BLaER1 treated with 17β-estradiol and CSF1 and Interleukin-3, amounts not matched to agents 10 nM and 100 nM (cell line): Measurements from ENCODE around the gene ZNF335.
"Not testable (repeated sequence)": the region's sequence is repeated elsewhere in the genome, so short reads cannot be mapped to it uniquely, and the experiment has no call there.

ENCODE experiments used
- H3K27ac ChIP-seq, 11 experiments: shearing (Covaris generic); formaldehyde crosslinking; 2 replicates each; pipeline ENCODE4 v1.8.1; 2022
- H3K27me3 ChIP-seq, 11 experiments: shearing (Covaris generic); formaldehyde crosslinking; 2 replicates each; pipeline ENCODE4 v1.8.1; 2022
- H3K36me3 ChIP-seq, 11 experiments: shearing (Covaris generic); formaldehyde crosslinking; 2 replicates each; pipeline ENCODE4 v1.8.1; 2022
- H3K4me1 ChIP-seq, 10 experiments: shearing (Covaris generic); formaldehyde crosslinking; 2 replicates each; pipeline ENCODE4 v1.8.1; 2022
- H3K4me2 ChIP-seq, 11 experiments: shearing (Covaris generic); formaldehyde crosslinking; 2 replicates each; pipeline ENCODE4 v1.8.1; 2022
- H3K4me3 ChIP-seq, 10 experiments: shearing (Covaris generic); formaldehyde crosslinking; 2 replicates each; pipeline ENCODE4 v1.8.1; 2022
- H3K9ac ChIP-seq, 11 experiments: shearing (Covaris generic); formaldehyde crosslinking; 2 replicates each; pipeline ENCODE4 v1.8.1; 2022
- H3K9me3 ChIP-seq, 11 experiments: shearing (Covaris generic); formaldehyde crosslinking; replicated peaks in 1 of 11; 2 replicates each; pipeline ENCODE4 v1.8.1; 2022
- H4K20me1 ChIP-seq, 11 experiments: shearing (Covaris generic); formaldehyde crosslinking; 2 replicates each; pipeline ENCODE4 v1.8.1; 2022
- Cebpa-rat ChIP-seq, 11 experiments: shearing (Covaris generic); IDR thresholded peaks; 2 replicates each; pipeline ENCODE4 v1.8.1; 2022

ZNF335 gene

DNA sequence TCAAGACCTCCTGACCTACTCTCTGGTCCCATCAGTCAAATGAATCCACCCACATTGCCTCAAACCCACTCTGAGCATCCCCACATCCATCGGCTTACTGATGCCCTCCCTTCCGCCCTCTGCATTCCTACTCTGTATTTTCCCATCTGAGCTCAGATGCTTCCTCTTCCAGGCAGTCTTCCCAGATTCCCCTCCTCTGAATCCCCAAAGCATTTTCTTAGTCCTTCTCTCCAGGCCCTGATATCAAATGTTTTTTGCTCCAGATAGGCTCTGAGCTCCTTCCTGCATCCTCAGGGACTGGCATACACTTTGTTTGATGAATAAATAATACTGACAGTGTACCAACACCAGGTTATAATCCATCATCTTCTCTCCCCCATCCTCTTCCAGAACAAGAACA lies 63.9 kb downstream of the ZNF335 start:
- Histone ChIP-seq H3K4me3 (no peak overlapping the region), H3K4me1 (peaks cover 46 to 60% (median 53%) of the 10 kb centered on the region in 10 experiments), H3K9ac (peak overlapping the region in 1 of 11 experiments; percentile 8; a peak in 1 of 22 replicates), H3K4me2 (peak overlapping the region in 1 of 11 experiments; percentile 16; a peak in 1 of 22 replicates), H3K27ac (no peak overlapping the region; a peak in 1 of 22 replicates), H3K36me3 (peaks cover 0 to 61% (median 0%) of the 10 kb centered on the region in 11 experiments; a peak in 4 of 22 replicates), H3K9me3 (no peaks in the 10 kb centered on the region), H3K27me3 (peaks cover 0 to 20% (median 19%) of the 10 kb centered on the region in 11 experiments; a peak in 20 of 22 replicates), H4K20me1 (peaks cover 0 to 41% (median 0%) of the 10 kb centered on the region in 11 experiments; a peak in 3 of 22 replicates)
- no peak for TF ChIP-seq Cebpa-rat (IDR thresholded peaks at IDR 0.05)

DNA sequence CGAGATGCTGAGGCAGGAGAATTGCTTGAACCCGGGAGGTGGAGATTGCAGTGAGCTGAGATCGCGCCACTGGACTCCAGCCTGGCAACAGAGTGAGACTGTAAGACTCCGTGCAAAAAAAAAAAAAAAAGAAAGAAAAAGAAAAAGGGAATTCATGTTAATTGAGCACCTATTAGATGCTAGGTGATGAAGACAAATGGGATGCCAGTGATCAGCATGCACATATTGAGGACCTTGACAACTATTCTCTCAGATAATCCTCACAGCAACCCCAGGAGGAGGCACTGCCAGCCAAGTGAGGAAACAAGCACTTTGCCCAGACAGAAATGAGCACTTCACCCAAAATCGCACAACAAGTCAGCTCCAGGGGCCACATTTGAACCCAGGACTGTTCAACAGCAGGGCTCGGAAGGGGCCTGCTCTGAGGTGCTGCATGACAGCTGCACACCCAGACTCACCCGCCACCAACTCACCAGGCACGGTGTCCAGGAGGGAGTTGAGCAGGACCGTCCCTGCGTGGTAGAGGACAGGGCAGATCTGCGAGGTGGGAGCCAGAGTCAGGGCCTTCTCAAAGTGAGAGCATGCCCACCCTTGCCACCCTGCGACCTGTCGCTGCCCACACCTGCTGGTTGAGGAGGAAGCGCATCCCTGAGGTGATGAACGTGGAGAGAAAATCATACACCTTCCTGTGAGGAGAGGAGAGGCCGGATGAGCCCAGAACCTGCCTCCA lies 64.6 kb downstream of the ZNF335 start:
- Histone ChIP-seq H3K9me3 (no peaks in the 10 kb centered on the region), H3K27ac (no peak overlapping the region), H3K9ac (peak overlapping the region in 1 of 11 experiments; percentile 8; a peak in 1 of 22 replicates), H3K4me1 (peaks cover 45 to 61% (median 54%) of the 10 kb centered on the region in 10 experiments), H4K20me1 (peaks cover 0 to 48% (median 0%) of the 10 kb centered on the region in 11 experiments; a peak in 3 of 22 replicates), H3K4me3 (no peak overlapping the region), H3K27me3 (peaks cover 0 to 14% (median 14%) of the 10 kb centered on the region in 11 experiments; a peak in 20 of 22 replicates), H3K36me3 (peaks cover 0 to 68% (median 0%) of the 10 kb centered on the region in 11 experiments; a peak in 4 of 22 replicates), H3K4me2 (no peak overlapping the region)
- TF ChIP-seq Cebpa-rat (IDR thresholded peaks at IDR 0.05), result no peak

DNA sequence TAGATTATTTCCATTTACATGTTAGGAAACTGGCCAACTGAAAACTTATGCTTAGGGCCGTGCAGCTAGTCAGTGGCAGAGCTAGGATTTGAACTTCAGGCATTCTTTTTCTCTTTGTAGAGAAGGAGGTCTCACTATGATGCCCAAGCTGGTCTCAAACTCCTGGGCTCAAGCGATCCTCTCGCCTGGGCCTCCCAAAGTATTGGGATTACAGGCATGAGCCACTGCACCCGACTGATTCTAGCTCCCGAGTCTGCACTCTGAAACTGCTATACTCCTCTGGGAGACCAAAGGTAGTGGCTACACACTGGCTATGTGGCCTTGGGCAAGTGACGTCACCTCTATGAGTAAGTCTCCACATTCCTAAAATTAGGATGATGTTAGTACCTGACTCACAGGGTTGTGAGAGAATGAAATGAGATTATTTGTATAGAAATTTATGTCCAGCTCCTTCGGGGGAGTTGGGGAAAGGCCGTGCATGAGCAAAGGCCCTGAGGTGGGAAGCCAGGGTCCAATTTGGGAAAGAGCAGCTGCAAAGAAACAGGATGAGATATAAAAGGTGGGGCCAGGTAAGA lies 66.4 kb downstream of the ZNF335 start:
- Histone ChIP-seq H4K20me1 (peaks cover 0 to 64% (median 0%) of the 10 kb centered on the region in 11 experiments; a peak in 4 of 22 replicates), H3K27me3 (no peaks in the 10 kb centered on the region), H3K4me2 (no peak overlapping the region), H3K27ac (0 out of 22 replicates have a peak overlapping the region, but pooled peaks of 1 of the 11 experiments have one; percentile 3), H3K9ac (peak overlapping the region in 1 of 11 experiments; percentile 9; a peak in 1 of 22 replicates), H3K4me3 (no peak overlapping the region), H3K4me1 (peaks cover 37 to 65% (median 53%) of the 10 kb centered on the region in 10 experiments), H3K9me3 (no peaks in the 10 kb centered on the region), H3K36me3 (peaks cover 0 to 86% (median 7%) of the 10 kb centered on the region in 11 experiments; a peak in 9 of 22 replicates)
- TF ChIP-seq Cebpa-rat (IDR thresholded peaks at IDR 0.05), result no peak

DNA sequence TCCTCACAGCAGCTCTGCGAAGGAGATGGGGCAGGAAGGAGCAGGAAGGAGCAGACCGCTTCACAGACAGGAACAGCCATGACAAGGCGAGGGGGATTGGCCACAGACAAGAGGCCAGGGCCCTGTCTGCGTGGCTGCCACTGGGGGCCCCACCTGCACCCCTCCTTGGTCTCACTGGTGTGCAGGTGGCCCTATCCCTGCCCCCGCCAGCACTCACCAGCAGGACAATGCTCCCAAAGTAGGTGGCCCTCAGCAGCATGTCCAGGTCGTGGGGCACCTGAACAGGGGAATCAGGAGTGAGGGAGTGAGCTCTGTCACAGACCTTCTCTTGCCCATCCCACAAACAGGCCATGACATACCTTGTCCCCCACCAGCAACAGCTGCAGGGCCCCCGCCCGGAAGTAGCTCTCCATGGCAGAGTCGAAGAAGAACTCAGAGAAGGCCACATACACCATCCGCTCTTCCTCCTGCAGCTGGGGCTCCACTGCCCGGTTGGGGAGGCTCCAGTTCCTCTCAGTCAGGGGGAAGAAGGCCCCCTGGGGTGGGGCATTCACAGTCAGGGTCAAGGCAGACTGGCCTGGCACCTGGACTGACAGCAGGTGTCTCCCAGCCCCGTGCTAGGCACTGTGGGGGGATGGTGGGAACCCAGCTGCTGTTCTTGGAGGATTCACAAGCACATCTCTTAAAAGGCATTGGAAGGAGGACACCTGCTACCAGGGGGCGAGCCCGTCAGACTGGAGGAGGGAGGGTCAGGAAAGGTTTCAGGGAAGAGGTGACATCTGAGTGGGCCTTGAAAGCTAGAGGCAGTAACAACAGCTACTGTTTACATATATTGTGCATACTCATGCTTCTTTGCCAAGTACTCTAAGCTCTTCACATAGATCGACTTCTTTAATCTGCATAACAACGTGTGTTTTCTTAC lies 67.2 kb downstream of the ZNF335 start:
- H3K36me3 ChIP-seq, result peaks cover 0 to 91% (median 11%) of the 10 kb centered on the region in 11 experiments; a peak in 13 of 22 replicates
- peak overlapping the region; percentile 10 to 73 (median 39); a peak in 19 of 22 replicates for H3K4me2 ChIP-seq
- H3K27me3 ChIP-seq, result no peaks in the 10 kb centered on the region
- peaks cover 0 to 69% (median 0%) of the 10 kb centered on the region in 11 experiments; a peak in 5 of 22 replicates for H4K20me1 ChIP-seq
- H3K9me3 ChIP-seq, result no peaks in the 10 kb centered on the region
- no peak for TF ChIP-seq Cebpa-rat (IDR thresholded peaks at IDR 0.05)
- peaks cover 29 to 57% (median 46%) of the 10 kb centered on the region in 10 experiments for H3K4me1 ChIP-seq
- no peak overlapping the region for H3K4me3 ChIP-seq
- peak overlapping the region in 5 of 11 experiments; percentile 15 to 35 (median 19); a peak in 5 of 22 replicates for H3K9ac ChIP-seq
- peak overlapping the region in 6 of 11 experiments; percentile 3 to 55 (median 20); a peak in 7 of 22 replicates for H3K27ac ChIP-seq

DNA sequence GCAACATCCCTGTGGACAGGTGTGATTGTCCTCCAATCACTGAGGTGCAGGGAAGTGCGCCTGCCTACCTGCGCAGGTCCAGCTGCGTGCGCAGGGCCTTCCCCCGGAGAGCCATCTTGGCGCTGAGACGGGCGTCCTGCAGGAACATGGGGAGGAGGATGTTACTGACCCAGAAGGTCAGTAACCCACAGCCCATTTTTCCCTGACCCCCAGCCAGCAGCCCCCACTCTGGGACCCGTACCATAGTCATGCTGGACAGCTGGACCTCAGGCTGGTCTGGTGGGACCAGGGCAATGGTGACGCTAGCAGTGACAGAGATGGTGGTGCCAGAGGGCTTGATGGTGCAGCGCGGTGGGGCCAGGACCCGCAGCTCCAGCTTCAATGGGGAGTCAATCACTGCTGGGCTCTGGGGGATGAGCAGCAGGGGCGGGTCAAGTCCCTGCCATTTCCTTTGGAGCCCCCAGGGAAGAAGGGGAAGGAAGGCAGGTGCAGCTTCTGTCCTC lies 69.8 kb downstream of the ZNF335 start:
- peak overlapping the region in 10 of 11 experiments; percentile 42 to 94 (median 85); a peak in 19 of 22 replicates for H3K4me2 ChIP-seq
- peak overlapping the region in 6 of 11 experiments; percentile 15 to 50 (median 38); a peak in 8 of 22 replicates for H3K9ac ChIP-seq
- H3K4me3 ChIP-seq, result peak overlapping the region in 2 of 10 experiments; percentile 8 to 9; a peak in 1 of 20 replicates
- no peak for TF ChIP-seq Cebpa-rat (IDR thresholded peaks at IDR 0.05)
- H3K36me3 ChIP-seq, result peaks cover 23 to 95% (median 34%) of the 10 kb centered on the region in 11 experiments
- H3K9me3 ChIP-seq, result no peaks in the 10 kb centered on the region
- H3K4me1 ChIP-seq, result peaks cover 18 to 46% (median 38%) of the 10 kb centered on the region in 10 experiments
- peaks cover 0 to 74% (median 0%) of the 10 kb centered on the region in 11 experiments; a peak in 9 of 22 replicates for H4K20me1 ChIP-seq
- H3K27ac ChIP-seq, result peak overlapping the region in 4 of 11 experiments; percentile 28 to 58 (median 54); a peak in 4 of 22 replicates
- no peaks in the 10 kb centered on the region for H3K27me3 ChIP-seq

DNA sequence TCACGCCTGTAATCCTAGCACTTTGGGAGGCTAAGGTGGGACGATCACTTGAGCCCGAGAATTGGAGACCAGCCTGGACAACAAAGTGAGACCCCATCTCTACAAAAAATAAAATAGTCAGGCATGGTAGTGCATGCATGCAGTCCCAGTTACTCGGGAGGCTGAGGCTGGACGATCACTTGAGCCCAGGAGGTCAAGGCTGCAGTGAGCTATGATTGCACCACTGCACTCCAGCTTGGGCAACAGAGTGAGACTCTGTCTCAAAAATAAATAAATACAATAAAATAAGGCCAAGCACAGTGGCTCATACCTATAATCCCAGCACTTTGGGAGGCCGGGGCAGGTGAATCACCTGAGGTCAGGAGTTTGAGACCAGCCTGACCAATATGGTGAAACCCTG lies 70.7 kb downstream of the ZNF335 start:
- Histone ChIP-seq H3K36me3 (peaks cover 32 to 98% (median 43%) of the 10 kb centered on the region in 11 experiments), H4K20me1 (peaks cover 0 to 82% (median 0%) of the 10 kb centered on the region in 11 experiments; a peak in 9 of 22 replicates), H3K4me2 (peak overlapping the region in 9 of 11 experiments; percentile 60 to 94 (median 86); a peak in 13 of 22 replicates), H3K4me1 (peaks cover 22 to 46% (median 38%) of the 10 kb centered on the region in 10 experiments)
- not testable (repeated sequence) for H3K9ac ChIP-seq, H3K4me3 ChIP-seq, H3K9me3 ChIP-seq, H3K27ac ChIP-seq, H3K27me3 ChIP-seq

DNA sequence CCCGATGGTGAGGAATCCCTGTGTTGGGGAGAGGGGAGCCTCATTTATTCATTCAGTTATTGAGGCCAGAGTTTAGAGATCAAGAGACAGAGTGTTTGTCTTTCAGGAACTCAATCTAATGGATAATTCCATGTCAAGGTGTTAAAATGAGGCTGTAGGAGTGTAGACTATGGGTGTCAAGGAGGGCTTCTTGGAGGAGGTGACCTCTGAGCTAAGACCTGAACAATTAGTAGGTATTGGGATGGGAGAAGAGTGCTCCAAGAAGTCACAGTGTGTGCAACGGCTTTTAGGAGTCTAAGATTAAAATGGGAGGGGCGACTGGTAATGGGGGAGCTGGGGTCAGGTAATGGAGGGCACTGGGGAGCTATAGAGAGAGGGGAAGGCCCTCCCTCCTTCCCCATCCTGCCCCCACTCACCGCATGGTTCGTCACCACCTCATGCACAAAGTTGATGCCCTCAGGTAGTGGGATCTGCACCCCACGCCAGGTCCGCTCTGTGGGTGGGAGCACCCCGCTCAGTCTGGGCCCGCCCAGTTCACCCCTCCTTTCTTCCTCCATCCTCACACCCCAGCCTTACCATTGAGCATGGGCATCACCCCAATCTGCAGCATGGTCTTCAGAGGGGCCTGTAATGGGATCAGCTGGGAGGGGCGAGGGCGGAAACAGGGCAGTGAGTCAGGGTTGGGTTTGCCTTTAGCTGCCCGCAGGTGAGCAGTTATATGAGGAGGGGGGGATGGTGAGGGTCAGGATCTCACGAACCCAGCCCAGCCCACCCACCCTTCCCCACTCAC lies 72.8 kb downstream of the ZNF335 start:
- Histone ChIP-seq H3K4me1 (peaks cover 19 to 41% (median 28%) of the 10 kb centered on the region in 10 experiments), H4K20me1 (peaks cover 0 to 94% (median 0%) of the 10 kb centered on the region in 11 experiments; a peak in 9 of 22 replicates), H3K9me3 (no peaks in the 10 kb centered on the region), H3K27ac (no peak overlapping the region), H3K9ac (0 out of 22 replicates have a peak overlapping the region, but pooled peaks of 1 of the 11 experiments have one; percentile 10), H3K4me3 (no peak overlapping the region), H3K27me3 (no peaks in the 10 kb centered on the region), H3K36me3 (peaks cover 53 to 98% (median 64%) of the 10 kb centered on the region in 11 experiments), H3K4me2 (no peak overlapping the region)
- TF ChIP-seq Cebpa-rat (IDR thresholded peaks at IDR 0.05), result no peak
